COLO668 (cell line): ENCODE measurements around the gene KRTAP26-1.

Source experiments
- DNase-seq: peaks from one replicate; lab custom pipeline; 2025; ENCODE audit not compliant: unreplicated experiment; lab: John Stamatoyannopoulos, UW

Gene KRTAP26-1

GRCh38 chr21:30320215-30320614 is at the start of gene KRTAP26-1:
Gene KRTAP26-1 (minus strand): TSS chr21:30320315. CDS start chr21:30320035, 280 bp downstream.
- no peak for DNase-seq

- no peak for DNase-seq
Observed at GRCh38 chr21:30355906-30356305, 35.8 kb upstream of the KRTAP26-1 start.

GRCh38 chr21:30354308-30355005 is 34.3 kb upstream of the KRTAP26-1 start:
- no peak for DNase-seq

- DNase-seq = no peak
Observed at GRCh38 chr21:30351534-30351933, 31.4 kb upstream of the KRTAP26-1 start.

- DNase-seq = no peak
Observed at GRCh38 chr21:30349572-30349971, 29.5 kb upstream of the KRTAP26-1 start.

- no peak for DNase-seq
Observed at GRCh38 chr21:30348506-30348905, 28.4 kb upstream of the KRTAP26-1 start, which contains the start of gene KRTAP23-1. Gene KRTAP23-1 (minus strand): TSS chr21:30348606. CDS start chr21:30348606, 0 bp downstream.

GRCh38 chr21:30345014-30345413 is 24.9 kb upstream of the KRTAP26-1 start:
- DNase-seq = no peak

GRCh38 chr21:30340714-30341573 is 20.8 kb upstream of the KRTAP26-1 start:
- DNase-seq = peak; percentile 10

GRCh38 chr21:30338717-30339116 is 18.6 kb upstream of the KRTAP26-1 start:
- no peak for DNase-seq

GRCh38 chr21:30337772-30338171 is 17.7 kb upstream of the KRTAP26-1 start:
- no peak for DNase-seq

- DNase-seq = no peak
Observed at GRCh38 chr21:30337276-30337744, 17.2 kb upstream of the KRTAP26-1 start, which contains the start of gene KRTAP27-1. Gene KRTAP27-1 (minus strand): TSS chr21:30337694. CDS start chr21:30337668, 26 bp downstream.

- no peak for DNase-seq
Observed at GRCh38 chr21:30336596-30336995, 16.5 kb upstream of the KRTAP26-1 start.

GRCh38 chr21:30333736-30334135 is 13.6 kb upstream of the KRTAP26-1 start:
- DNase-seq = no peak

GRCh38 chr21:30332681-30333080 is 12.6 kb upstream of the KRTAP26-1 start:
- DNase-seq = no peak

GRCh38 chr21:30329203-30329875 is 9.2 kb upstream of the KRTAP26-1 start:
- DNase-seq = no peak

- no peak for DNase-seq
Observed at GRCh38 chr21:30326390-30326789, 6.3 kb upstream of the KRTAP26-1 start.

- DNase-seq = no peak
Observed at GRCh38 chr21:30315701-30316100, 4.4 kb downstream of the KRTAP26-1 start.

- DNase-seq = no peak
Observed at GRCh38 chr21:30306884-30307283, 13.2 kb downstream of the KRTAP26-1 start.

GRCh38 chr21:30305136-30305535 is 15.0 kb downstream of the KRTAP26-1 start:
- no peak for DNase-seq

GRCh38 chr21:30289215-30289614 is 30.9 kb downstream of the KRTAP26-1 start, which contains the start of gene KRTAP25-1:
Gene KRTAP25-1 (minus strand): TSS chr21:30289514. CDS start chr21:30289490, 24 bp downstream.
- DNase-seq = no peak

GRCh38 chr21:30282850-30283249 is 37.3 kb downstream of the KRTAP26-1 start, which contains the start of gene KRTAP24-1:
Gene KRTAP24-1 (minus strand): TSS chr21:30282950. CDS start chr21:30282932, 18 bp downstream.
- no peak for DNase-seq
